RWPE2 (cell line): Measurements from ENCODE around the gene AOPEP.

Source experiments
- ATAC-seq: fragments of 200-7000 bp; cut with Tn5 transposase; 3 replicates; pipeline ENCODE4 v1.9.1; 2021; ENCODE audit warnings: low read depth
- DNase-seq: peaks from one replicate; pipeline ENCODE4 v3.0.0-alpha.2; 2020; ENCODE audit warnings: low spot score
- H3K27ac ChIP-seq: fragments of 450-650 bp; 2 replicates; pipeline ENCODE4 v1.5.1; 2017; ENCODE audit warnings: mild to moderate bottlenecking; ENCODE audit not compliant: poor library complexity, severe bottlenecking
- H3K27me3 ChIP-seq: fragments of 250-450 bp; sonication (Bioruptor Pico); 2 replicates; pipeline ENCODE4 v1.5.1; 2021; ENCODE audit warnings: mild to moderate bottlenecking, moderate library complexity; ENCODE audit not compliant: insufficient read depth, poor library complexity, severe bottlenecking
- H3K36me3 ChIP-seq: fragments of 250-450 bp; sonication (Bioruptor Pico); 2 replicates; pipeline ENCODE4 v1.5.1; 2020; ENCODE audit warnings: low read depth, mild to moderate bottlenecking, moderate library complexity
- H3K4me1 ChIP-seq: fragments of 250-450 bp; sonication (Bioruptor Pico); 2 replicates; pipeline ENCODE4 v1.5.1; 2021; ENCODE audit warnings: mild to moderate bottlenecking, moderate library complexity; ENCODE audit not compliant: insufficient read depth, poor library complexity, severe bottlenecking
- H3K4me3 ChIP-seq: fragments of 250-450 bp; sonication (Bioruptor Pico); 2 replicates; pipeline ENCODE4 v1.5.1; 2021; ENCODE audit warnings: mild to moderate bottlenecking, moderate library complexity; ENCODE audit not compliant: severe bottlenecking
- H3K9me3 ChIP-seq: fragments of 250-450 bp; sonication (Bioruptor Pico); 2 replicates; pipeline ENCODE4 v1.5.1; 2021; ENCODE audit warnings: mild to moderate bottlenecking, moderate library complexity; ENCODE audit not compliant: severe bottlenecking
- CTCF ChIP-seq: fragments of 450-650 bp; IDR thresholded peaks from one replicate; pipeline ENCODE4 v1.5.1; 2017; ENCODE audit warnings: mild to moderate bottlenecking, moderate library complexity; ENCODE audit not compliant: poor library complexity, severe bottlenecking

AOPEP gene

GRCh38 chr9:95132366-95133324 lies 406.1 kb downstream of the AOPEP start:
- Histone ChIP-seq H3K4me3 (no peak overlapping the region), H3K27me3 (no peaks in the 10 kb centered on the region), H3K9me3 (no peaks in the 10 kb centered on the region), H3K36me3 (0 out of 2 replicates have a peak, but pooled peaks cover 3% of the 10 kb centered on the region), H3K4me1 (peaks cover 5% of the 10 kb centered on the region), H3K27ac (no peak overlapping the region)
- ATAC-seq = no peak
- TF ChIP-seq CTCF = no peak
- no peak for DNase-seq

- Histone ChIP-seq H3K27me3 (no peaks in the 10 kb centered on the region), H3K27ac (no peak overlapping the region), H3K36me3 (no peaks in the 10 kb centered on the region), H3K4me1 (no peaks in the 10 kb centered on the region), H3K4me3 (no peak overlapping the region), H3K9me3 (no peaks in the 10 kb centered on the region)
- no peak for ATAC-seq
- DNase-seq = no peak
- TF ChIP-seq CTCF = no peak
Observed at GRCh38 chr9:95133325-95133705, 406.8 kb downstream of the AOPEP start.

DNA sequence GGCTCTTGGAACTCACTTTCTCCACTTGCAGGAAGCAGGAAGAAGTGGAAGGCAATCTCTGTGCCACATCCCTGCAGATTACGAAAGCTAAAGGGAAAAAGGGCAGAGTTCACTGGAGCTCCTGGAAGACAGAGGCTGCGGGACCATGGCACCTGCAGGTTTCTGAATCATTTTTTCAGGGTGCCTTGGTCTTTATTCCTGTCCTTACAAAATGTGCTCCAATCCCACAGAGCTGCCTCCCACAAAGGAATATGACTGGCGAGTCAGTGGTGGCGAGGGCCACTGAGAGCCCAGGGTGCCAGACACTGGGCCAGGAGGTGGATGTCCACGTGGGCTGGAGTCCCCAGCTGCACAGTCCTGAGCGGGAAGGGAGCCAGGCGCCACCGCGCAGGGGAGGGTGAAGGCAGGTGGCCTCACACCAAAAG lies 408.0 kb downstream of the AOPEP start:
- H3K9me3 ChIP-seq = no peaks in the 10 kb centered on the region
- no peak for ATAC-seq

DNA sequence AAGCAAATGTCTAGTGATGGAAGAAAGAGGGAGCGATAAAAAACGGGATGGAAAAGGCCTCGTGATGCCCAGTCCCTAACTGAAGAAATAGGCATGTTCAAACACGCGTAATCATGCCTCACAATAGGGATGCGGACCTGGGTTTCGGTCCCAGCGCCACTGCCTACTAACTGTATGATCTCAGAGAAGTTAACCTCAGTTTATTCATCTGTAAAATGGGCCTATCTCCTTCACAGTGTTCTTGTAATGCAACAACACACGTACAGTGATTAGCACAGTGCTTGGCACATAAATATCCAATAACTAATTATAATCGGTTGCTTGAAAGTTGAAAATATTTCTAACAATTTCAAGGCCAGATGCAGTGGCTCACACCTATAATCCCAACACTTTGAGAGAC lies 409.3 kb downstream of the AOPEP start:
- Histone ChIP-seq H3K27me3 (no peaks in the 10 kb centered on the region), H3K4me3 (no peak overlapping the region), H3K4me1 (no peaks in the 10 kb centered on the region), H3K27ac (no peak overlapping the region), H3K9me3 (no peaks in the 10 kb centered on the region), H3K36me3 (no peaks in the 10 kb centered on the region)
- DNase-seq (no peak), ATAC-seq (no peak)
- TF ChIP-seq CTCF = no peak

More for the DNA sequence above, 408.0 kb downstream of the AOPEP start:
- DNase-seq = no peak
- Histone ChIP-seq H3K27me3 (no peaks in the 10 kb centered on the region), H3K36me3 (no peaks in the 10 kb centered on the region), H3K27ac (no peak overlapping the region), H3K4me3 (no peak overlapping the region), H3K4me1 (no peaks in the 10 kb centered on the region)
- no peak for TF ChIP-seq CTCF
